A549 (cell line): ENCODE results near the gene CASTOR1. TPM values are rescaled to one million over a fixed set of nuclear protein-coding genes. Genes with fewer than 3 reads are reported as not detected.

ENCODE experiments used
- ATAC-seq, 2 experiments: fragments of 200-7000 bp in 1 of 2; fragments of >200 bp in 1 of 2; cut with Nextera tagmentation in 1 of 2; cut with Tn5 transposase in 1 of 2; 3 replicates each; pipeline versions ENCODE4 v1.8.0 to v1.9.1; 2018 to 2020; ENCODE audit warnings: mild to moderate bottlenecking in 1 of 2, moderate library complexity in 1 of 2
- CTCF ChIA-PET: fragments of 300-600 bp; sonication (Branson Sonifier 250); formaldehyde crosslinking; extraction: SDS; loops from one replicate; lab custom pipeline; 2021; ENCODE audit warnings: antibody characterized with exemption, inconsistent platforms; lab: Yijun Ruan, JAX
- POLR2A ChIA-PET: fragments of 350-600 bp; formaldehyde crosslinking; extraction: SDS; loops from one replicate; lab custom pipeline; 2021; ENCODE audit warnings: antibody characterized with exemption, inconsistent platforms; lab: Yijun Ruan, JAX
- DNase-seq, 2 experiments: peaks; one replicate each; pipeline versions ENCODE4 v3.0.0 to v3.0.0-alpha.2; 2011 to 2016; ENCODE audit warnings: low read depth in 1 of 2, low spot score in 1 of 2
- FAIRE-seq: peaks from 2 replicates; lab custom pipeline; 2011; peaks lifted over from hg19 to GRCh38; lab: Jason Lieb, UNC
- H3K27ac ChIP-seq, 2 experiments: fragments of >200 bp; sonication (Bioruptor Twin); formaldehyde crosslinking; 3 replicates each; pipeline ENCODE4 v1.5.1; 2016 to 2017
- H3K4me1 ChIP-seq: fragments of >200 bp; sonication (Bioruptor Twin); formaldehyde crosslinking; 3 replicates; pipeline ENCODE4 v1.6.1; 2016
- H3K4me2 ChIP-seq: fragments of >200 bp; sonication (Bioruptor Twin); formaldehyde crosslinking; 3 replicates; pipeline ENCODE4 v1.6.1; 2016
- H3K4me3 ChIP-seq: fragments of >200 bp; sonication (Bioruptor Twin); formaldehyde crosslinking; 3 replicates; pipeline ENCODE4 v1.5.1; 2016
- H3K9me3 ChIP-seq: fragments of >200 bp; sonication (Bioruptor Twin); formaldehyde crosslinking; 3 replicates; pipeline ENCODE4 v1.6.1; 2016
- BHLHE40 ChIP-seq: IDR thresholded peaks from 2 replicates; pipeline ENCODE4 v1.6.1; 2012; ENCODE audit warnings: low read depth, low read length, inconsistent platforms
- CBX8 ChIP-seq: fragments of 200-600 bp; sonication (generic); IDR thresholded peaks from 2 replicates; pipeline ENCODE4 v1.6.1; 2016
- CEBPB ChIP-seq, 2 experiments: fragments of >200 bp in 1 of 2; sonication (Bioruptor Twin) in 1 of 2; formaldehyde crosslinking in 1 of 2; IDR thresholded peaks; 2 replicates each; pipeline ENCODE4 v1.6.1; 2012 to 2016
- CHD2 ChIP-seq: fragments of 150-350 bp; IDR thresholded peaks from 2 replicates; pipeline ENCODE4 v1.6.1; 2014; ENCODE audit warnings: low read length; ENCODE audit not compliant: partially characterized antibody
- CHD4 ChIP-seq: fragments of 200-600 bp; sonication (generic); IDR thresholded peaks from 2 replicates; pipeline ENCODE4 v1.6.1; 2016; ENCODE audit warnings: antibody characterized with exemption, mild to moderate bottlenecking, borderline replicate concordance
- EHMT2 ChIP-seq: fragments of 200-600 bp; sonication (generic); IDR thresholded peaks from 2 replicates; pipeline ENCODE4 v1.6.1; 2016; ENCODE audit warnings: antibody characterized with exemption, low read depth, mild to moderate bottlenecking, moderate library complexity
- EP300 ChIP-seq, 2 experiments: fragments of >200 bp; sonication (Bioruptor Twin); formaldehyde crosslinking; IDR thresholded peaks; 2 replicates in 1 of 2; 3 replicates in 1 of 2; pipeline ENCODE4 v1.6.1; 2016 to 2017
- FOSL2 ChIP-seq, 2 experiments: fragments of 450-650 bp in 1 of 2; fragments of >200 bp in 1 of 2; sonication (Bioruptor Twin) in 1 of 2; formaldehyde crosslinking; IDR thresholded peaks; 2 replicates each; pipeline versions ENCODE4 v1.5.0 to v1.6.1; 2016 to 2020; ENCODE audit warnings: mild to moderate bottlenecking in 1 of 2, moderate library complexity in 1 of 2
- FOXS1 ChIP-seq: fragments of 250-450 bp; sonication (Bioruptor Pico); IDR thresholded peaks from 2 replicates; pipeline ENCODE4 v1.5.0; 2020; ENCODE audit warnings: mild to moderate bottlenecking, moderate library complexity
- GATA3 ChIP-seq: IDR thresholded peaks from 2 replicates; pipeline ENCODE4 v1.6.1; 2012; ENCODE audit warnings: borderline replicate concordance
- HEYL ChIP-seq: fragments of 250-450 bp; sonication (Bioruptor Pico); IDR thresholded peaks from 2 replicates; pipeline ENCODE4 v1.8.0; 2021; ENCODE audit warnings: mild to moderate bottlenecking, moderate library complexity
- JUNB ChIP-seq: fragments of >200 bp; sonication (Bioruptor Twin); formaldehyde crosslinking; IDR thresholded peaks from 2 replicates; pipeline ENCODE4 v1.6.1; 2016
- KDM1A ChIP-seq: fragments of 200-600 bp; sonication (generic); IDR thresholded peaks from 2 replicates; pipeline ENCODE4 v1.6.1; 2016; ENCODE audit warnings: low read depth, mild to moderate bottlenecking
- MAFK ChIP-seq: fragments of 450-650 bp; IDR thresholded peaks from 2 replicates; pipeline ENCODE4 v1.6.1; 2014; ENCODE audit not compliant: partially characterized antibody
- MYC ChIP-seq: IDR thresholded peaks from 2 replicates; pipeline ENCODE4 v1.6.1; 2012; ENCODE audit warnings: mild to moderate bottlenecking, inconsistent platforms, low read length, improper control_type of control experiment, borderline replicate concordance
- NFE2L2 ChIP-seq: fragments of 150-350 bp; conservative IDR thresholded peaks from 2 replicates; pipeline ENCODE4 v1.6.1; 2014; ENCODE audit warnings: low read length
- NPAS2 ChIP-seq: fragments of 250-450 bp; sonication (Bioruptor Pico); IDR thresholded peaks from 2 replicates; pipeline ENCODE4 v1.8.0; 2022; ENCODE audit warnings: mild to moderate bottlenecking, moderate library complexity, borderline replicate concordance
- NR3C1 ChIP-seq: fragments of >200 bp; sonication (Bioruptor Twin); formaldehyde crosslinking; IDR thresholded peaks from 3 replicates; pipeline ENCODE4 v1.6.1; 2017
- POLR2A ChIP-seq: IDR thresholded peaks from 2 replicates; pipeline ENCODE4 v1.6.1; 2012; ENCODE audit warnings: mild to moderate bottlenecking, low read length
- RAD21 ChIP-seq, 2 experiments: fragments of >200 bp in 1 of 2; sonication (Bioruptor Twin) in 1 of 2; formaldehyde crosslinking in 1 of 2; IDR thresholded peaks in 1 of 2; conservative IDR thresholded peaks in 1 of 2; 2 replicates in 1 of 2; 3 replicates in 1 of 2; pipeline ENCODE4 v1.6.1; 2012 to 2018; ENCODE audit warnings: inconsistent platforms in 1 of 2
- RARB ChIP-seq: fragments of 250-450 bp; sonication (Bioruptor Pico); IDR thresholded peaks from 2 replicates; pipeline ENCODE4 v1.8.0; 2021; ENCODE audit warnings: mild to moderate bottlenecking, moderate library complexity
- RCOR1 ChIP-seq: fragments of 150-350 bp; IDR thresholded peaks from 2 replicates; pipeline ENCODE4 v1.6.1; 2014; ENCODE audit warnings: antibody characterized with exemption, low read length, low read depth
- RFX5 ChIP-seq: fragments of 450-650 bp; IDR thresholded peaks from 2 replicates; pipeline ENCODE4 v1.7.1; 2014; ENCODE audit warnings: antibody characterized with exemption, mild to moderate bottlenecking, moderate library complexity
- SMC3 ChIP-seq: fragments of >200 bp; sonication (Bioruptor Twin); formaldehyde crosslinking; IDR thresholded peaks from 3 replicates; pipeline ENCODE4 v1.6.1; 2018; ENCODE audit warnings: inconsistent platforms
- TFCP2L1 ChIP-seq: fragments of 250-450 bp; sonication (Bioruptor Pico); IDR thresholded peaks from 2 replicates; pipeline ENCODE4 v1.5.0; 2021; ENCODE audit warnings: mild to moderate bottlenecking
- TP53 ChIP-seq: fragments of 250-450 bp; sonication (Bioruptor Pico); IDR thresholded peaks from 2 replicates; pipeline ENCODE4 v1.5.0; 2021; ENCODE audit warnings: mild to moderate bottlenecking, moderate library complexity
- ZC3H11A ChIP-seq: fragments of 450-650 bp; IDR thresholded peaks from 2 replicates; pipeline ENCODE4 v1.6.1; 2014; ENCODE audit warnings: antibody characterized with exemption, mild to moderate bottlenecking
- ZNF302 ChIP-seq: fragments of 250-450 bp; sonication (Bioruptor Pico); IDR thresholded peaks from 2 replicates; pipeline ENCODE4 v1.9.0; 2021; ENCODE audit warnings: inconsistent platforms, mild to moderate bottlenecking, moderate library complexity
- WGBS: methylation state at CpG from one replicate; pipeline ENCODE4 v1.1.6; 2017; ENCODE audit errors: missing lambda C conversion rate; 5-methylcytosine and 5-hydroxymethylcytosine counted together
- polyA plus RNA-seq, 4 experiments: library from polyadenylated mRNA; depleted of rRNA in 3 of 4; stranded (reverse); fragments of >200 nt; fragmentation: RNase III in 1 of 4; extraction: RNeasy Plus Mini Kit Qiagen cat#74134 plus additional on column Dnase treatment in 1 of 4; gene quantifications; 2 replicates in 3 of 4; 3 replicates in 1 of 4; pipeline ENCODE4 v1.2.3, GENCODE V29; 2011 to 2017
- TF ChIP-seq, protein P1 (sequence below): IDR thresholded peaks from 2 replicates; pipeline ENCODE4 v1.6.1; 2012
- TF ChIP-seq, protein P2 (sequence below): fragments of >200 bp; sonication (Bioruptor Twin); formaldehyde crosslinking; IDR thresholded peaks from 3 replicates; pipeline ENCODE4 v1.6.1; 2016
- TF ChIP-seq, protein P3 (sequence below): fragments of 250-450 bp; sonication (Bioruptor Pico); IDR thresholded peaks from 2 replicates; pipeline ENCODE4 v1.5.0; 2020; ENCODE audit warnings: low read depth, mild to moderate bottlenecking, moderate library complexity
- TF ChIP-seq, protein P4 (sequence below): fragments of >200 bp; sonication (Bioruptor Twin); formaldehyde crosslinking; IDR thresholded peaks from 3 replicates; pipeline ENCODE4 v1.5.1; 2016

Gene CASTOR1
- polyA plus RNA-seq, 2 of the 4 experiments (the other 2 are of a cell fraction) = 4.7 to 12.2 TPM

DNA sequence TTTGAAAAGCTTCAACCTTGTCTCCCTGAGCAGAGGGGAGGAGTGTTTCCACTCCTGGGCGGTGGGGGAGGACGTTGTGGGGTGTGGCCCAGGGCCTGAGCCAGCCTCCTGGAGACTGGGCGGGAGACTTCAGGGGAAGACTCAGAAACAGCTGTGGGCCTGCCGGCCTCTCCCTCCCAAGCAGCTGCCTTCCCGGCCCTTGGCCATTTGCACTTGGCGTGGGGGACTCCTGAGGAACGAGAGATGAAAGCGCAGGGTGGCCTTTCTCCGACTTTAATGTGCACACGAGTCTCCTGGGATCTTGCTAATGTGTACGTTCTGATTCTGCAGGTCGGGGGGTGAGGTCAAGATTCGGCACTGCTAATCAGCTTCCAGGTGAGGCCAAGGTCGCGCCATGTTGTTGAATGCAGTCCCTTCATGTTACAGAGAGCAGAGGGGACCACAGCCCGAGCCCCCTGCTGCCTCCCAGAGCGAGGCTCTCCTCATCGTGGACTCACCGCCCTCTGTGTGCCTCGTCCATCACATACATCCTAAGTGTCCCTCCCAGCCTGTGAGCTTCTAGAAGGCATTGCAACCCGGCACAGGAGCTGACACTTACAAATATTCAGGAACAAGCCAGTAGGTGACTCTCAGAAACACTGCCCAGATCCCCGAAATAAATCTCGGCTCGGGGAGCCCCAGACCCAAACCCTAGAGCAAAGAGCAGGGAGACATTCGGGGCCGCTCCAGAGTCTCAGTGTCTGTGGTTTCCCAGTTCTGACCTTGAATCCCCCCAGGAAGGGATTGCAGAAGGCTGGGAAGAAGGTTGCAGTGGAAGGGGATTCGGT lies 50.4 kb downstream of the CASTOR1 start:
- H3K4me3 ChIP-seq = no peak overlapping the region
- H3K4me1 ChIP-seq = peaks cover 96% of the 10 kb centered on the region
- H3K4me2 ChIP-seq = peak overlapping the region; percentile 38
- ATAC-seq (peak; percentile 52 to 61), DNase-seq (peak in 1 of 2 experiments; percentile 92), FAIRE-seq (no peak)
- WGBS = 21% methylated on average over 20 of the region's 27 CpGs
- no peaks in the 10 kb centered on the region for H3K9me3 ChIP-seq
- peak overlapping the region; percentile 99 to 100 for H3K27ac ChIP-seq
- POLR2A ChIA-PET = interaction anchor here (0.5 to 3.0 kb wide), 7 partner anchors 9 to 43 kb away, joined by 3 to 11 read pairs (median 4); no protein-coding TSS in a partner anchor
- CTCF ChIA-PET = interaction anchor here (1.0 to 3.0 kb wide), 7 partner anchors 11 to 131 kb away, joined by 3 to 15 read pairs (median 6); no protein-coding TSS in a partner anchor
- TF ChIP-seq RARB (CRISPR knock-in tag) = 0 out of 2 replicates have a peak, but pooled peaks have one; percentile 20
- peak; percentile 55 for TF ChIP-seq TFCP2L1 (CRISPR knock-in tag)
- no peak for TF ChIP-seq RCOR1
- no peak for TF ChIP-seq SMC3
- TF ChIP-seq, protein P1, sequence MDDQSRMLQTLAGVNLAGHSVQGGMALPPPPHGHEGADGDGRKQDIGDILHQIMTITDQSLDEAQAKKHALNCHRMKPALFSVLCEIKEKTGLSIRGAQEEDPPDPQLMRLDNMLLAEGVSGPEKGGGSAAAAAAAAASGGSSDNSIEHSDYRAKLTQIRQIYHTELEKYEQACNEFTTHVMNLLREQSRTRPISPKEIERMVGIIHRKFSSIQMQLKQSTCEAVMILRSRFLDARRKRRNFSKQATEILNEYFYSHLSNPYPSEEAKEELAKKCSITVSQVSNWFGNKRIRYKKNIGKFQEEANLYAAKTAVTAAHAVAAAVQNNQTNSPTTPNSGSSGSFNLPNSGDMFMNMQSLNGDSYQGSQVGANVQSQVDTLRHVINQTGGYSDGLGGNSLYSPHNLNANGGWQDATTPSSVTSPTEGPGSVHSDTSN = peak; percentile 60; the same call in 1 of the 2 replicates
- no peak for TF ChIP-seq CEBPB (IDR thresholded peaks at IDR 0.05)
- peak; percentile 87; the same call in 1 of the 2 replicates for TF ChIP-seq HEYL (CRISPR knock-in tag)
- no peak; the same call in 1 of the 2 replicates for TF ChIP-seq TP53
- TF ChIP-seq POLR2A = no peak
- no peak for TF ChIP-seq EHMT2
- 0 out of 2 replicates have a peak, but pooled peaks have one; percentile 55 for TF ChIP-seq ZNF302 (CRISPR knock-in tag)
- TF ChIP-seq, protein P2, sequence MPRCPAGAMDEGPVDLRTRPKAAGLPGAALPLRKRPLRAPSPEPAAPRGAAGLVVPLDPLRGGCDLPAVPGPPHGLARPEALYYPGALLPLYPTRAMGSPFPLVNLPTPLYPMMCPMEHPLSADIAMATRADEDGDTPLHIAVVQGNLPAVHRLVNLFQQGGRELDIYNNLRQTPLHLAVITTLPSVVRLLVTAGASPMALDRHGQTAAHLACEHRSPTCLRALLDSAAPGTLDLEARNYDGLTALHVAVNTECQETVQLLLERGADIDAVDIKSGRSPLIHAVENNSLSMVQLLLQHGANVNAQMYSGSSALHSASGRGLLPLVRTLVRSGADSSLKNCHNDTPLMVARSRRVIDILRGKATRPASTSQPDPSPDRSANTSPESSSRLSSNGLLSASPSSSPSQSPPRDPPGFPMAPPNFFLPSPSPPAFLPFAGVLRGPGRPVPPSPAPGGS = no peak
- TF ChIP-seq NPAS2 = no peak
- TF ChIP-seq CHD2 = no peak
- TF ChIP-seq FOXS1 (CRISPR knock-in tag) = peak; percentile 63; the same call in 1 of the 2 replicates
- TF ChIP-seq MYC = no peak
- no peak for TF ChIP-seq KDM1A
- TF ChIP-seq, protein P3, sequence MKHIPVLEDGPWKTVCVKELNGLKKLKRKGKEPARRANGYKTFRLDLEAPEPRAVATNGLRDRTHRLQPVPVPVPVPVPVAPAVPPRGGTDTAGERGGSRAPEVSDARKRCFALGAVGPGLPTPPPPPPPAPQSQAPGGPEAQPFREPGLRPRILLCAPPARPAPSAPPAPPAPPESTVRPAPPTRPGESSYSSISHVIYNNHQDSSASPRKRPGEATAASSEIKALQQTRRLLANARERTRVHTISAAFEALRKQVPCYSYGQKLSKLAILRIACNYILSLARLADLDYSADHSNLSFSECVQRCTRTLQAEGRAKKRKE = peak; percentile 89
- TF ChIP-seq BHLHE40 = no peak
- TF ChIP-seq, protein P4, sequence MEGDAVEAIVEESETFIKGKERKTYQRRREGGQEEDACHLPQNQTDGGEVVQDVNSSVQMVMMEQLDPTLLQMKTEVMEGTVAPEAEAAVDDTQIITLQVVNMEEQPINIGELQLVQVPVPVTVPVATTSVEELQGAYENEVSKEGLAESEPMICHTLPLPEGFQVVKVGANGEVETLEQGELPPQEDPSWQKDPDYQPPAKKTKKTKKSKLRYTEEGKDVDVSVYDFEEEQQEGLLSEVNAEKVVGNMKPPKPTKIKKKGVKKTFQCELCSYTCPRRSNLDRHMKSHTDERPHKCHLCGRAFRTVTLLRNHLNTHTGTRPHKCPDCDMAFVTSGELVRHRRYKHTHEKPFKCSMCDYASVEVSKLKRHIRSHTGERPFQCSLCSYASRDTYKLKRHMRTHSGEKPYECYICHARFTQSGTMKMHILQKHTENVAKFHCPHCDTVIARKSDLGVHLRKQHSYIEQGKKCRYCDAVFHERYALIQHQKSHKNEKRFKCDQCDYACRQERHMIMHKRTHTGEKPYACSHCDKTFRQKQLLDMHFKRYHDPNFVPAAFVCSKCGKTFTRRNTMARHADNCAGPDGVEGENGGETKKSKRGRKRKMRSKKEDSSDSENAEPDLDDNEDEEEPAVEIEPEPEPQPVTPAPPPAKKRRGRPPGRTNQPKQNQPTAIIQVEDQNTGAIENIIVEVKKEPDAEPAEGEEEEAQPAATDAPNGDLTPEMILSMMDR = no peak
- TF ChIP-seq EP300 (IDR thresholded peaks at IDR 0.05) = no peak; a peak in 1 of 5 replicates
- no peak for TF ChIP-seq CBX8
- TF ChIP-seq GATA3 = peak; percentile 49; the same call in 1 of the 2 replicates
- no peak for TF ChIP-seq CHD4
- TF ChIP-seq ZC3H11A = no peak
- no peak for TF ChIP-seq RFX5
- no peak for TF ChIP-seq FOSL2 (IDR thresholded peaks at IDR 0.05)
- TF ChIP-seq FOSL2 (CRISPR knock-in tag; IDR thresholded peaks at IDR 0.05) = peak; percentile 29; the same call in 1 of the 2 replicates
- TF ChIP-seq RAD21 (conservative IDR thresholded peaks at IDR 0.05 in 1 of 2, IDR thresholded peaks at IDR 0.05 in 1 of 2) = peak in 1 of 2 experiments; percentile 20; a peak in 1 of 5 replicates
- no peak for TF ChIP-seq JUNB
- no peak for TF ChIP-seq MAFK
- TF ChIP-seq NFE2L2 = no peak
- TF ChIP-seq NR3C1 = no peak
